Right renal pelvis (tissue), 4 donors: Measurements from ENCODE around the gene SELENOT. TPM values are rescaled to one million over a fixed set of nuclear protein-coding genes. Genes with fewer than 3 reads are reported as not detected.

Experiments
- DNase-seq, 4 donors: peaks; one replicate each; pipeline ENCODE4 v3.0.0-alpha.2; 2013; ENCODE audit warnings: low read depth in 4 of 4, low spot score in 3 of 4, missing footprints in 1 of 4
- polyA plus RNA-seq, 4 donors: library from polyadenylated mRNA; unstranded; fragments of 120-200 nt; gene quantifications; one replicate each; pipeline ENCODE4 v1.2.1, GENCODE V29; 2013; ENCODE audit not compliant: insufficient read length in 4 of 4

The SELENOT gene
- polyA plus RNA-seq, 4 donors: 117 to 137 (median 133) TPM

- DNase-seq: no peak
Measured at GRCh38 chr3:150653110-150653561, 50.0 kb downstream of the SELENOT start.

- DNase-seq: no peak
Measured at GRCh38 chr3:150656316-150656715, 53.2 kb downstream of the SELENOT start.

GRCh38 chr3:150662410-150663200 is 59.5 kb downstream of the SELENOT start:
- DNase-seq: no peak

- no peak for DNase-seq
Measured at GRCh38 chr3:150663461-150663860, 60.3 kb downstream of the SELENOT start.

GRCh38 chr3:150666167-150666566 is 63.0 kb downstream of the SELENOT start:
- no peak for DNase-seq

GRCh38 chr3:150673966-150674365 is 70.8 kb downstream of the SELENOT start:
- DNase-seq: no peak

GRCh38 chr3:150675587-150675986 is 72.5 kb downstream of the SELENOT start:
- no peak for DNase-seq

Other genes starting within 250 kb of the SELENOT start
- gene TSC22D2, start 195.0 kb upstream of the SELENOT start, polyA plus RNA-seq: 10 to 100 TPM; 50.3 to 75.3 (median 67.8) TPM
- 100 to 1,000 TPM; 131 to 141 (median 140) TPM for gene SERP1, start 56.8 kb upstream of the SELENOT start, polyA plus RNA-seq
- gene EIF2A, start 56.5 kb upstream of the SELENOT start, polyA plus RNA-seq: 100 to 1,000 TPM; 139 to 189 (median 170) TPM
- under 1 TPM; 0.34 to 0.98 (median 0.67) TPM for gene ERICH6, start 100.6 kb downstream of the SELENOT start, polyA plus RNA-seq
- gene SIAH2, start 159.8 kb downstream of the SELENOT start, polyA plus RNA-seq: 10 to 100 TPM; 19.2 to 21.2 (median 19.9) TPM